Measurements from ENCODE around the gene GALC.

The GALC gene

GRCh38 chr14:87888136-87888999 is 104.6 kb downstream of the GALC start:
- Histone ChIP-seq H3K4me3 (replicated peaks; ENCODE audit: insufficient read depth, low read length) (no peak overlapping the region), H3K27ac (replicated peaks) (no peak overlapping the region), H3K27me3 (ENCODE audit: insufficient read depth, poor library complexity, severe bottlenecking) (no peaks in the 10 kb centered on the region)
- TF ChIP-seq GABPA (IDR thresholded peaks at IDR 0.05; ENCODE audit: low read depth) (no peak), CTCF (IDR thresholded peaks at IDR 0.05; ENCODE audit: insufficient read depth, low read length) (peak; percentile 43)
- peak in 1 of 2 experiments; percentile 28 for DNase-seq (ENCODE audit: low read depth in 1 of 2, low spot score in 1 of 2)

GRCh38 chr14:87883750-87884149 is 109.2 kb downstream of the GALC start:
- Histone ChIP-seq H3K27me3 (ENCODE audit: insufficient read depth, poor library complexity, severe bottlenecking) (no peaks in the 10 kb centered on the region), H3K27ac (replicated peaks) (no peak overlapping the region), H3K4me3 (replicated peaks; ENCODE audit: insufficient read depth, low read length) (no peak overlapping the region)
- TF ChIP-seq REST (IDR thresholded peaks at IDR 0.05; ENCODE audit: insufficient replicate concordance, low read depth) = no peak
- no peak for TF ChIP-seq SPI1 (IDR thresholded peaks at IDR 0.05; ENCODE audit: borderline replicate concordance, low read depth)
- TF ChIP-seq POLR2AphosphoS5 (IDR thresholded peaks at IDR 0.05; ENCODE audit: low read depth) = no peak
- no peak for TF ChIP-seq CTCF (IDR thresholded peaks at IDR 0.05; ENCODE audit: insufficient read depth, low read length)
- TF ChIP-seq GABPA (IDR thresholded peaks at IDR 0.05; ENCODE audit: low read depth) = no peak
- no peak for DNase-seq (ENCODE audit: low read depth in 1 of 2, low spot score in 1 of 2)

Measured in HL-60 (cell line).